ENCODE measurements around the gene CRTC1.
A peak's percentile ranks its signal among the peaks of the same experiment; 100 is the strongest.

The CRTC1 gene

DNA sequence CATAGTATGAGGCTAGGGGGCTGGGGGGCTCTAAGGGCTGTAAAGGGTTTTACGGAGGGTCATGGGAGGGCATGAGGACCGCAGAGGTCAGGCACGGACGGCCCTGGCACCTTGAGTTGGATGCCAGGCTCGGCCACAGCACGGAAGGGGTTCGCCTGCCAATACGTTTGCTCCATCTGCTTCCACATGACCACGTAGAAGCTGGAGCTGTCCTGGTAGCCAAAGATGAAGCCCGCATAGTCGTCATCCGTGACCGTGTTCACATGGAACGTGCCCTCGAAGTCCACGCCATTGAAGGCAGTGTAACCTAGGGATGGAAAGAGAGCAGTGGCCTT, 101.3 kb downstream of the CRTC1 start:
- no peak for DNase-seq
- ATAC-seq = no peak

DNA sequence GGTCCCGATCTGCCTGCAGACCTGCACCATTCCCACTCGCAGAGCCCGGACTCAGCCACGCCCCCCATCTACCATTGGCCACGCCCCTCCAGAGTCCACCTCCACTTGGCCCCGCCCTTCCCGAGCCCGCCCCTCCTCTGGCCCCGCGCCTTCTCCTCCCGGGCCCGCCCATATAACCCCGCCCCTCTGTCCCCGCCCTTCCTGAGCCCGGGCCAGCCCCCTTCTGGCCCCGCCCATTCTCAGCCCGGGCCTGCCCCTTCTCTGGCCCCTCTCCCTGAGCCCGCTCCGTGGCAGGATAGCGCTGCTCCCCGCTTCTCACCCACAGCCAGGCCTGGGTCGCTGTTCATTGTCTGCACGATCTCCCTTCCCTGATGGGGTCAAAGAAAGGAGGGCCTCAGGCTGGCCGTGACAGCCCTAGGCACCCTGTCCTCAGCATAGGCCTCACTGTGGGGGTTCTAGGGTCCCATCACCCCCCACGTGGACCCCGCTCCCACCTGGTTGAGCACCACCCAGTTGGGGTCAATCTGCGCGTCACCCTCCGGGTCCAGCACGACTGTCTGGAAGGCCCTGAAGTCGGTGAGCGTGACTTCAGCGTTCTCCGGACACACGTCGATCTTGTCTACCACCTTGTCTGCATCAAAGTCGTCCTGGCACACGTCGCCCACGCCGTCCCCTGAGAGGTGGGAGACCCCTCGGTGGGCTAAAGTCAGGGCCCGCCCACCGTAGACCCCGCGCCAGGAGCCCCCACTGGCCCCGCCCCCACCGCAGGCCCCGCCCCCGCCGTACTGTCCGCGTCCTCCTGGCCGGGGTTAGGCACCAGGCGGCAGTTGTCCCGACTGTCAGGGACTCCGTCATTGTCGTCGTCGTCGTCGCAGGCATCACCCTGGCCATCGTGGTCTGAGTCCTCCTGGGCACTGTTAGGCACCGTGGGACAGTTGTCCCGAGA, 102.0 kb downstream of the CRTC1 start:
- ATAC-seq = peak; percentile 79
- DNase-seq = peak; percentile 86

DNA sequence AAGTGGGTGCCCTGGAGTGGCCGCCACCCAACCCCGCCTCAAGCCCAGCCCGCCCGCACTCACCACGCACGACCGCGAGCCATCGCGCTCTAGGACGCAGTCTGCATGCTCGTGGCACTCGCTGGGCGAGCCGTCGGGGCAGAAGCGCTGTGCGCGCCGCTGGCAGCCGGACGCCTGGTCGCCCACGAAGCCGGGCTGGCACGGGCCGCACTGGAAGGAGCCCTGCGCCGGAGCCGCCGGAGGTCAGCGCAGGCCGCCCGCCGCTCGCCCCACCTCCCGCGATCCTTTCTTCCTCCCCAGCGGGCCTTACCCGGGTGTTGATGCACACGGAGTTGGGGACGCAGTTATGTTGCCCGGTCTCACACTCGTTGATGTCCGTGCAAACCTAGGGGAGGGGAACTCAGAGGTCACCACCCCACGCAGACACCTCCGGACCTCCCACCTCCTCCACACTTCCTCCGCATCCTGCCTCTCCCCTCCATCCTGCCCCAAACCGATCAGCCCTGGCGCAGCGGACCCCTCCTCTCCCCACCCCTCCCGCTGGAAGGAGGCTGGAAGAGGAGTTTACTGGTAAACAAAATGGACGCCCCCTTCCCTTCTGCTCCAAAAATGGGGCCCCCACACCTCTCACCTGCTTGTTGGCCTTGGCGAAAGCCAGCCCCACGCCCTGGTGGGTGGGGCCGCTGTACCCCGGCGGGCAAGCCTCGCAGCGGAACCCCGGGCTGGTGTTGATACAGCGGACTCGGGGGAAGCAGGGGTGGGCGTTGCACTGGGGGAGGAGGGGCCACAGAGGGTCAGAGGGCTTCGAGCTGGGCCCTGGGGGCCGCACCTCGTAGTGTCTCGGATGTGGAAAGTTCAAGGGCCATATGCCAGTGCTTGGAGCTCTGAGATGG, 105.3 kb downstream of the CRTC1 start:
- DNase-seq (no peak), ATAC-seq (no peak)

DNA sequence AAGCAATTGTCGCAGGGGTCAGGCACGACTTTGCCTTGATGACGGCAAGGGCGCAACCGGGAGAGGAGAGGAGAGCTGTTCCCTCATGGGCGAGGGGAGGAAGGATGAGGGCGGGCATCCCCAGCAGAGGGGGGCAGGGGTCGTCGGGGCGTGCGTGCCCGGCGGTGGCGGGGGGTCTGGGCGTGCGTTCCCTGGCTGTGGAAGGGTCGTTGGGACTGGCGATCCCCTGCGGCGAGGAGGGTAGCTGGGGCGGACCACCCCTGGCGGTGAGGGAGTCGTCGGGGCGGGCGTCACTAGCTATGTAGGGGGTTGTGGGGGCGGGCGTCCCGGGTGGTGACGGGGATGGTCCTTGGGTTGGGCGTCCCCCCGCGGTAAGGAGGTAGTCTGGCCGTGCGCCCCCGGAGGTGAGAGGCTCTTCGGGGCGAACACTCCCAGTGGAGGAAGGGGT, 106.0 kb downstream of the CRTC1 start:
- ATAC-seq = no peak
- DNase-seq = no peak

DNA sequence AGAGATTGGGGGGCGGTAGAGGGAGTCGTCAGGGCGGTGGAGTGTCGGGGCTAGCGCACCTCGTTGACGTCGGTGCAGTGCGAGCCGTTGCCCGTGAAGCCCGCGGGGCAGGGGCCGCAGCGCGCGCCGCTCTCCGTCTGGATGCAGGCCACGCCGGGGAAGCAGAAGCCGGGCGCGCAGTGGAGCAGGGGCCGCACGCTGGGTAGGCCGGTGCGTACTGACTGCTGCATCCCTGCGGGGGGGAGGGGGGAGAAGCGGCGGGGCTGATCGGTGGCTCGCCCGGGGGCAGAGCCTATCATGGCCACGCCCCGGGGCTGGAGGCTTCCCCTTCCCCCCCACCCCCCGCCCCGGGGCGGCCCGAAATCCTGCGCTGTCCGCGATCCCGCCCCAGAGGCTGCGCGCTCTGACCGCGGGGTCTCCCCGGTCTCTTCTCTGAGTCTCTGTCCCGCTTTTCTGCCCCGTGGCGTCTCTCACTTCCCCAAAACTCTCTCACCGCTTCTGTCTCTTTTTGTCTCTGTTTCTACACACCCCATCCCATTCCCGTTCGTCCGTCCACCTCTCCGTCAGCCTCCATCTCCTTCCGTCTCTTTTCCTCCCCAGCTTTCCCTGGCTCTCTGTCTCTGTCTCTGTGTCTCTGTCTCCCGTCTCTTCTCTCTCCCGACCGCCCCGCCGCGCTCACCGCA, 106.5 kb downstream of the CRTC1 start:
- DNase-seq = peak; percentile 42
- ATAC-seq = no peak

DNA sequence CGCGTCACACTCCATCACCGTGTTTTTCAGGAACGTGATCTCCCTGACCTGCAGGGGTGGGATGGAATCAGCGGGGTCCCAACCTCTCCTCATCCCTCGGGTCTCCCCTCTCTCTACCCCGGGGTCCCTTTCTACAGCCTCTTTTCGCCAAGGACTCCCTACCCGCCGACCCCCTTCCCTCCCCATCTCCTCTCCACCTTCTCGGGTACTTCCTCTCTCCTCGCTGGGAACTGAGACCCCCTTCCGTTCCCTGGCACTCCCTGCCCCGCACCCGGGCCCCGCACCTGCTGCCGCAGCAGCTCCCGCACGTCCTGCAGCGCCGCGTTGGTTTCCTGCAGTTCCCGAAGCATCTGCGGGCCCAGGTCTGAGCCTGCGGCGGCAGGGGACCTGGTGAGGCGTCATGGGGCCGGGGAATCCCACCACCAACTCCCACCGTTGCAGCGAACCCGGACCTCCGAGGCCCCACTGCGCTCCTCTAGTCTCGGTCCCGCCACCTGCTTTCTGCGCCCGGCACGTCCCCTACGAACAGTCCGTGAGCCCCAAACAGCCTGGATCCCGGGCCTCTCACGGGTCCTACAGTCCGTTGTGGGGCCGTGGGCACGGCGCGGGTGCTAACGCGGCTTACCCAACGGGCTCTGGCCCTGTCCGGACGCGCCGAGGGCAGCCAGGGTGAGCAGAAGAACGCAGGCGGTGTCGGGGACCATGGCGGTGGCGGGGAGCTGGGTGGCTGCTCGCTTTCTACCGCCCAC, 107.3 kb downstream of the CRTC1 start, which contains the start of gene COMP:
Gene COMP (minus strand): TSS at position 740 of the 749 bp plus-strand sequence. CDS start 36 bp downstream, at position 704.
- no peak for DNase-seq
- ATAC-seq = no peak

DNA sequence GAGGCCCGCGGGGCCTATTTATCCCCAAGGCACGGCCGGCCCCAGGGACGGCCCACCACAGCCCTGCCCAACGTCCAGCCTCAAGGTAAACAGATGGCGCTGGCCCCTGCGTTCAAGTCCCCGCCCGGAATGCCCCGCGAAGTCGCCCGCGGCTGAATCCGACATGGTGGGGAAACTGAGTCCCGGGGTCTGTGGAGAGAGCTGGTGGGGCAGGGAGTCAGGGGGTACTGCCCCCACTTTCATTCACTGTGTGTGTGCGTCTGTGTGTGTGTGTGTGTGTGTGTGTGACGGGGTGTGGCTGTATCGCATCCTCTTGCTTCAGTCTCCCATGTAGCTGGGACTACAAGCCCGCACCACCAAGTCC, 107.8 kb downstream of the CRTC1 start:
- ATAC-seq = no peak
- no peak for DNase-seq

DNA sequence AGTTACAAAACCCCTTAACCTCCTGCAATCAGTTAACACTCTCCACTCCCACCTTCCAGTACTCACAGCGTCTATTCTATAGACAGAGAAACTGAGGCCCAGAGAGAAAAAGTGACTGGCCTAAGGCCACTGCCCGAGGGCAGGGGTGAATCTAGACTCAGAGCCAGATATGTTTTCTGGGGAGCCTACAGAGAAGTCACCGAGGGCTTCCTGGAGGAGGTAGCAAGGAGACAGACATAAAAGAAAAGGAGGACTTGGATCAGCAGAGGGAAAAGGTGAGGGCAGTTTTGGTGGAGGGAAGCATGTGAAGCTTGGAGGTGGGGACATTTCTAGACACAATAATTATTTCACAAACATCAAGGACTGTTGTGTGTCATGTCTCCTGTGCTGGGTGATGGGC, 109.2 kb downstream of the CRTC1 start:
- no peak for ATAC-seq
- DNase-seq = no peak

DNA sequence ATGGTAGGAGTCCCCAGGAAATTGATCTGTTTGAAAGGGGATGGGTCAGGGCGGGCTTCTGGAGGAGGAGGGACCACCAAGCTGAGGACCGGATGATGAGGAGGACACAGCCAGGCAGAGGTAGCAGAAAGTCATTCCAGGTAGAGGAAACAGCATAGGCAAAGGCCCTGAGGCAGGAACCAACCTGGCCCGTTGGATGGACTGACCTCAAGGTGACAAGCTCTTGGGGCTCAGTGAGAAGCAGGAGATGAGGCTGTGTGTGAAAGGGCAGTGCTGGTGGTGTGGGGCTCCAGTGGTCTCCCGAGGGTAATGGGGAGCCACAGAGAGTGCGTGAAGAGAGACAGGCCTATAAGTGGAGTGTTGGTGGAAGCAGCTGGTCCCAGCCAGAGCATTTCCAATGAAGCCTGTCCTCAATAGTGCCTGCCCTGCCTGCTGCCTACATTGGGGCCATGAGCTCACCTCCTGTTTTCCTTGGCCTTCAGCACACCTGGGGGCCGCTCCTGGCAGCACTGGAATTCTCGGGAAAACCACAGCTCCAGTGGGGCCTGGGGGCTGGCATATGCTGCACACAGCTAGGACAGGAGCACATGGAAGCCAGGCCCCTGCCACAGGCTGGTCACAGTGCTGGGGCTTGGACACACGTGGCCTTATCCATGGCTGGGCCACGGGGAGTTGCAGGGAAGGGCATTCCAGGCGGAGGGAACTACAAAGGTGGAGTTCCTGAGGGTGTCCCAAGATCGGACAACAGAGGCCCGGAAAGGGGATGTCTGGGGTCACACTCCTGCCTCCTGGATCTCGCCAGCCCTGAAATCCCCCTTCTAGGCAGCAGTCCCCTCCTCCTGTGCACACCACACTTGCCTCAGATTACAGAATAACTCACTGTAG, 109.9 kb downstream of the CRTC1 start:
- ATAC-seq (no peak), DNase-seq (no peak)

DNA sequence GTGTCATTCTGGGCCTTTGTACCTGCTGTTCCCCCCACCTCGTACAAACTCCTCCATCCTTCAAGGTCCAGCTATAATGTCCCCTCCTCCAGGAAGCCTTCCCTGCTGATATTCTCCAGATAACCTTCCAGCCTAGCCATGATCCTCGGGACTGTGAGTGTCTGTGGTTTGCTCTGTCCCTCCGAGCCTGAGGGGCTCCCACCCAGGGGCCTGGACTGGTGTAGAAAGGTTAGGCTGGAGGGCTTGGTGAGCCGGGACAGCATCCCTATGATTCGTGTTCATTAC, 110.5 kb downstream of the CRTC1 start:
- DNase-seq (no peak), ATAC-seq (no peak)

DNA sequence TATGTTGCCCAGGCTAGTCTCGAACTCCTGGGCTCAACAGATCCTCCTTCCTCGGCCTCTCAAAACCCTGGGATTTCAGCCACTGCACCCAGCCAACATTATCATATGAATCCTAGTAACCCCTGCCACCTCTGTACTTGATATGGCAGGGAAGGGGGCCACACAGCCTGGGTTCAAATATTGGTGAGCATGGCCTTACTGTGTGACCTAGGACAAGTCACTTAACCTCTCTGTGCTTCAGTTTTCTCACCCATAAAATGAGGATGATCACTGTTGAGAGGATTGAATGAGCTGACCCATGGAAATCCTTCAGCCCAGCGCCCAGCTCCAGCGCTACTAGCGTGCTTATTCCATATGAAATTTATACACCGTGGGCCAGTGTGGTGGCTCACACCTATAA, 111.2 kb downstream of the CRTC1 start:
- DNase-seq (no peak), ATAC-seq (no peak)

DNA sequence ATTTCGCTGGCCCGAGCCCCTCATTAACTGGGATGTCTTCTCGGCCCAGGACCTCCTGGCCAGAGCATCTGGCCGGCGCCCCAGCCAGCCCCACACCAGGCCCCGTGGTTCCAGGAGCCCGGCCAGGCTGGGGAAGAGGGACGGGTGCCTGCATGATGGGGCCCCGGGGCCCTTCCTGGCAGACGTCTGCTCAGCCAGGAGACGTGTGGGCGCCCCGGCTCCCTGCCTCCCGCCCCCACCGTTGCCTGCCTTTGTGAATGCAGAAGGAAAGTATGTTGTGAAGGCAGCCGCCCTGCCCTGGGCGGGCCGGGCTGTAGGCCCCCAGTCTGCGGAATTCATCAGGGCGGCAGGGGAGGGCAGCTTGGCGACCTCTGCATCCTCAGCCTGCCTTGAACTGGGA, 112.1 kb downstream of the CRTC1 start:
- ATAC-seq (peak; percentile 25), DNase-seq (no peak)

DNA sequence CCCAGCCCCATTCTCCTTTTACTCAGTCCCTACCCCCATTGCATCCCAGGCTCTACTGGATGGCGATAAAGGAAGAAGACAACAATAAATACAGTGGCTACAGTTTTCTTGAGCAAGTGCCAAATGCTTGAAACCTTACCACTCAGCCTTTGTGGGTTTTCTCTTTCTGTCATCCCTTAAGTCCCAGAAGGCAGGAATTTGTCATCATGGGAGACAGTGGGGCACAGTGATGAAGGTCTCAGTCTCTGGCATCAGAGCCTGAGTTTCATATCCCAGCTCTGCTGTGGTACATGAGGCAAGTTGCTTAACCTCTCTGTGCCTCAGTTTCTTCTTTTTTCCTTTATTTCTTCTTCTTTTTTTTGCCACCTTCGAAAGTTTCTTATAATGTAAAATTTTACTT, 112.8 kb downstream of the CRTC1 start:
- no peak for DNase-seq
- no peak for ATAC-seq

DNA sequence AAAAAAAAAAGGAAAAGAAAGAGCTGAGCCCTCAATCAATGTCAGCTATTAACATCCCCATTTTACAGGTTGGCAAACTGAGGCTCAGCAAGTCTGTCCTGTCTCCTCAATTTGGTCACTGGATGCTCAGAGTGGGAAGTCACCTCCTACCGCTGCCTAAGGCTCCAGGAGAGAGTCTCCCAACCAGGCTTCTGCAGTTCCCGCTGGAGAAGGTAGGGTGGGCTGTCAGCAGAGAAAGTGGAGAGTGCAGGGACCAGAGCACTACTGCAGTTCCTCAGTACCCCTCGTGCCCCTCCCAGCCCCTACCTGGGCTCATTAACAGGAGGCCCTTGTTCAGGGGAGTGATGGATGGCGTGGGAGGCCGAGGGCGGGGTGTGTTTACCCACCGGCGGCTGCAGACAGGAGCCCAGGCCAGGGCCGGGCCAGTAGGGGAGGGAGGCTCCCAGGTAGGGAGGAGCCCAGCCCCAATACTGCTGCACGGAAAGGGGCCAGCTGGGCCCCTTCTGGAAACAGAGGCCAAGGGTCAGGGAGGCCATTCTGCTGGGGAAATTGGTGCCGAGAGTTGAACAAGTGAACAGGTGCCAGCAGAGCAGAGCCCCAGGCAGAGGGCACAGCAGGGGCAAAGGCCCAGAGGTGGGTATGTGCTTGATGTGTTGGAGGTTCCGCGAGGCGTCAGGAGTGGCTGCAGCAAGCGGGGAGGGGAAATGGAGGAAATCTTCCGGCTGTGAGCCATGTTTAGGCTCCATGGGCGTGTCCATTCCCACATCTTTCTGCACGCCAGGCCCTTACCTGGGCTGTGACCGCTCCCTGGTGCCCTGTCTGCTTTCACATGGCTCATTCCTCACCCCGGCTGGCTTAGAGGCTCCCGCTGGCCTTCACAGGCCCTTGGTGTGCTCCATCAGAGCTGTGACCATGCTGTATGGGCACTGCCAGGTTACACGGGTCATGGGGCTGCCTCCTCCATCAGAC, 115.2 kb downstream of the CRTC1 start:
- ATAC-seq (no peak), DNase-seq (no peak)

DNA sequence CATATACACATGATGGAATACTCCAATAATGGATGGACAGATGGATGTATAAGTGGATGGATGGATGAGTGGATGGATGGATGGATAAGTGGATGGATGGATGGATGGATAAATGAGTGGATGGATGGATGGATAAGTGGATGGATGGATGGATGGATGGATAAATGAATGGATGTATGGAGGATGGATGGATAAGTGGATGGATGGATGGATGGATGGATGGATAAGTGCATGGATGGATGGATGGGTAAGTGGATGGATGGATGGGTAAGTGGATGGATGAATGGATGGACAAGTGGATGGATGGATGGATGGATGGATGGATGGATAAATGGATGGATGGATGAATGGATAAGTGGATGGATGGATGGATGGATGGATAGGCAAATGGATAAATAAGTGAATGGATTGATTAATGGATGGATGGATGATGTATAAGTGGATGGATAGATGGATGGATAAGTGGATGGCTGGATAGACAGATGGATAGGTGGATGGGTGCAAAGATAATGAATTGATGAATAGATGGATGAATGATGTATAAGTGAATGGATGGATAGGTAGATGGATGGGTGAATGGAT, 116.0 kb downstream of the CRTC1 start:
- DNase-seq = no peak
- no peak for ATAC-seq

DNA sequence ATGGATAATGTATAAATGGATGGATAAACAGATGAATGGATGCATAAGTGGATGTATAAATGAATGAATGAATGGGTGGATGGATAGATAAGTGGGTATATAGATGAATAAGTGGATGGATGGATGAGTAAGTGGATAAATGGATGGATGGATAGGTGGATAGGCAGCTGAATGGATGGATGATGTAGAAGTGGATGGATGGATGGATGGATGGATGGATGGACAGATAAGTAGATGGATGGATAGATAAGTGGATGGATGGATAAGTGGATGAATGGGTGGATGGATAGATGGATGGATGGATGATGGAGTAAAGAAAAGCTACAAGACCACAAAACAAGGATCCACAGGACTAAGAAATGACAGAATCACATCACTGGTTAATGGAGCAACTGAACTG, 116.6 kb downstream of the CRTC1 start:
- DNase-seq (no peak), ATAC-seq (no peak)

DNA sequence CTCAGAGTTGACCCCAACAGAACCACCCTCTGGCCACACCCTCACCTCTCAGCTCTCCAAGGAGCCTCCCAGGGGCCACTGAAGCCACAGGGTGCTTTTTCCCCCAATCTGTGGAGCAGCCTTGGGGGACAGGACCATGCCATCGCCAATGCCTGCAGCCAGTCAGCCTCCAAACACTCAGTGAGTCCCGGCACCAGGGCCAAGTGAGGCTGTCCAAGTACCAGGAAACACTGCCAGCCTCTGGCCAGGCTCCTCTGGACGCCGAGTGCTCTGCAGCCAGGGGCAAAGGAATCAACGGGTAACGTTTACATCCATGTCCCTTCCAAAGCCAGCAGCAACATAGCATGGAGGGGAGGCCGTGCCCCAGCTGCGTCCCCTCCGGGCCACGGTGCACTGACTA, 117.2 kb downstream of the CRTC1 start:
- DNase-seq = no peak
- no peak for ATAC-seq

DNA sequence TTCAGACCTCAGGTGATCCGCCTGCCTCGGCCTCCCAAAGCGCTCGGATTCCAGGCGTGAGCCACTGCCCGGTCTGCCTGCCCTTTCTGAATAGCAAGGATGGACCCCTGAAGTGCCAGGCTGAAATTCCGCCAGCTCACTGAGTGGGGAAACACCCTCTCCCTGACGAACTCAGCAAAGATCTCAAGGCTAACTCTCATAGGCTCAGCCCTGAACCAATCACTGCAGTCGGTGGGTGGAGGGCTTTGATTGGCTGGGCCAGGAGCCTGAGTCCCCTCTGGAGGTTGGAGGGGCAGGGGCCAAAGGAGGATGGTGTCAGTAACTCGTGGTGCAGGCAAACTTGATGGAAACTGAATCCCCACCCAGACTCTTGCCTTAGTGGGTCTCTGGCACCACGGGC, 118.9 kb downstream of the CRTC1 start:
- DNase-seq (no peak), ATAC-seq (no peak)

DNA sequence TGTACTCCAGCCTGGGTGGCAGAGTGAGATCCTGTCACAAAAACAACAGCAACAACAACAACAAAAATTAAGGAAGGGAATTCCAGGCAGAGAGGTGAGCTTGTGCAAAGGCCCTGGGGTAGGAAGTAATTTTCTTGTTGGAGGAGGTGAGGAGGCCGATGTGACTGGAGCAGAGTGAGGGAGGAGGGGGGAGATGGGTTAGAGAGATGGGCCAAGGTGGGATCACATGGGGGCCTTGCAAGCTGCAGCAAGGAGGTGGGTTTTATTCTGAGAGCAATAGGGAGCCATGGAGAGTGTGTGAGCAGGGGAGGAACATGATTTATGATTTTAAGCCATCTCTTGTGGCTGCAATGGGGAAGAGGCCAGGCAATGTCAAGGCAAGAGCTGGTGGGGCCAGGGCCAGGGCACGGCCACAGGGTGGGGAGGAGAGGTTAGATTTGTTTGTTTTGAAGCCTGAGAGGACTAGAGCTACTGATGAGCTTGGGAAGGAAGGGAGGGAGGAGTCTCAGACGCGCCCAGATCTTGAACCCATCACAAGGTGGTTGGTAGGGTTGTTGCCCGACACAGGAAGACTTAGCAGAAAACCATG, 120.2 kb downstream of the CRTC1 start:
- DNase-seq (no peak), ATAC-seq (no peak)
